KMS-11 (cell line): ENCODE results near the gene TPSG1.

Experiments
- H2AFZ ChIP-seq: fragments of 200-600 bp; sonication (generic); 2 replicates; pipeline ENCODE4 v1.6.1; 2016; ENCODE audit warnings: antibody characterized with exemption, mixed run types, low read depth
- H3K27ac ChIP-seq: fragments of 200-600 bp; sonication (generic); 2 replicates; pipeline ENCODE4 v1.6.1; 2016; ENCODE audit warnings: mild to moderate bottlenecking, mixed run types
- H3K27me3 ChIP-seq: fragments of 200-600 bp; sonication (generic); 2 replicates; pipeline ENCODE4 v1.6.1; 2017; ENCODE audit warnings: mild to moderate bottlenecking, low read depth, mixed run types, moderate library complexity; ENCODE audit not compliant: insufficient read depth
- H3K36me3 ChIP-seq: fragments of 200-600 bp; sonication (generic); 2 replicates; pipeline ENCODE4 v1.6.1; 2017; ENCODE audit warnings: mild to moderate bottlenecking, mixed run types; ENCODE audit not compliant: insufficient read depth
- H3K4me1 ChIP-seq: fragments of 200-600 bp; sonication (generic); 2 replicates; pipeline ENCODE4 v1.6.1; 2016; ENCODE audit warnings: mild to moderate bottlenecking, low read depth, mixed run types; ENCODE audit not compliant: poor library complexity, severe bottlenecking
- H3K4me2 ChIP-seq: fragments of 200-600 bp; sonication (generic); 2 replicates; pipeline ENCODE4 v1.7.0; 2016; ENCODE audit warnings: mild to moderate bottlenecking, mixed run types
- H3K4me3 ChIP-seq: fragments of 200-600 bp; sonication (generic); IDR thresholded peaks from 2 replicates; pipeline ENCODE4 v1.6.1; 2017; ENCODE audit warnings: low read depth, low read length, mixed read lengths; ENCODE audit not compliant: insufficient read depth
- H3K79me2 ChIP-seq: fragments of 200-600 bp; sonication (generic); 2 replicates; pipeline ENCODE4 v1.6.1; 2016; ENCODE audit warnings: low read depth, mixed run types; ENCODE audit not compliant: insufficient read depth
- H3K9ac ChIP-seq: fragments of 200-600 bp; sonication (generic); 2 replicates; pipeline ENCODE4 v1.6.1; 2016; ENCODE audit warnings: mild to moderate bottlenecking, mixed run types
- H4K20me1 ChIP-seq: fragments of 200-600 bp; sonication (generic); 2 replicates; pipeline ENCODE4 v1.6.1; 2016; ENCODE audit warnings: mild to moderate bottlenecking, mixed run types; ENCODE audit not compliant: insufficient read depth
- CTCF ChIP-seq: fragments of 200-600 bp; sonication (generic); conservative IDR thresholded peaks from 2 replicates; pipeline ENCODE4 v1.6.1; 2017; ENCODE audit warnings: low read depth, mild to moderate bottlenecking, antibody characterized with exemption, low read length, moderate library complexity, mixed read lengths

TPSG1 gene

GRCh38 chr16:1208239-1208830 is 16.7 kb downstream of the TPSG1 start:
- H2AFZ ChIP-seq = no peak overlapping the region
- no peaks in the 10 kb centered on the region for H3K79me2 ChIP-seq
- no peak for TF ChIP-seq CTCF
- no peak overlapping the region for H3K4me3 ChIP-seq
- H3K36me3 ChIP-seq = no peaks in the 10 kb centered on the region
- H3K27ac ChIP-seq = no peak overlapping the region
- no peak overlapping the region for H3K4me2 ChIP-seq
- H4K20me1 ChIP-seq = no peaks in the 10 kb centered on the region
- H3K27me3 ChIP-seq = peaks cover 91% of the 10 kb centered on the region
- no peak overlapping the region for H3K9ac ChIP-seq
- no peaks in the 10 kb centered on the region for H3K4me1 ChIP-seq

- Histone ChIP-seq H2AFZ (no peak overlapping the region), H3K4me3 (no peak overlapping the region), H3K4me1 (no peaks in the 10 kb centered on the region), H4K20me1 (no peaks in the 10 kb centered on the region), H3K27ac (no peak overlapping the region), H3K36me3 (no peaks in the 10 kb centered on the region), H3K9ac (no peak overlapping the region), H3K27me3 (peaks cover 91% of the 10 kb centered on the region), H3K79me2 (no peaks in the 10 kb centered on the region), H3K4me2 (no peak overlapping the region)
- TF ChIP-seq CTCF = no peak
Observed at GRCh38 chr16:1206786-1207185, 18.3 kb downstream of the TPSG1 start.

GRCh38 chr16:1206326-1206725 is 18.7 kb downstream of the TPSG1 start:
- Histone ChIP-seq H3K9ac (no peak overlapping the region), H3K36me3 (no peaks in the 10 kb centered on the region), H3K27ac (no peak overlapping the region), H3K4me3 (no peak overlapping the region), H3K4me1 (no peaks in the 10 kb centered on the region), H3K4me2 (no peak overlapping the region), H3K27me3 (peaks cover 89% of the 10 kb centered on the region), H4K20me1 (no peaks in the 10 kb centered on the region), H2AFZ (no peak overlapping the region), H3K79me2 (no peaks in the 10 kb centered on the region)
- TF ChIP-seq CTCF = no peak

GRCh38 chr16:1204933-1205332 is 20.1 kb downstream of the TPSG1 start:
- H3K4me1 ChIP-seq = no peaks in the 10 kb centered on the region
- H2AFZ ChIP-seq = no peak overlapping the region
- no peak for TF ChIP-seq CTCF
- H3K27me3 ChIP-seq = peaks cover 88% of the 10 kb centered on the region
- no peak overlapping the region for H3K4me3 ChIP-seq
- no peak overlapping the region for H3K27ac ChIP-seq
- no peak overlapping the region for H3K4me2 ChIP-seq
- no peak overlapping the region for H3K9ac ChIP-seq
- H4K20me1 ChIP-seq = no peaks in the 10 kb centered on the region
- no peaks in the 10 kb centered on the region for H3K36me3 ChIP-seq
- no peaks in the 10 kb centered on the region for H3K79me2 ChIP-seq
